Hematopoietic multipotent progenitor cell treated with erythropoietin and hydrocortisone succinate and interleukin-3 and kit ligand, for 8 days (in vitro differentiated cells): Measurements from ENCODE around the gene IMMP1L.

Source experiments
- DNase-seq: peaks from one replicate; pipeline ENCODE4 v3.0.0-alpha.2; 2015

Gene IMMP1L

DNA sequence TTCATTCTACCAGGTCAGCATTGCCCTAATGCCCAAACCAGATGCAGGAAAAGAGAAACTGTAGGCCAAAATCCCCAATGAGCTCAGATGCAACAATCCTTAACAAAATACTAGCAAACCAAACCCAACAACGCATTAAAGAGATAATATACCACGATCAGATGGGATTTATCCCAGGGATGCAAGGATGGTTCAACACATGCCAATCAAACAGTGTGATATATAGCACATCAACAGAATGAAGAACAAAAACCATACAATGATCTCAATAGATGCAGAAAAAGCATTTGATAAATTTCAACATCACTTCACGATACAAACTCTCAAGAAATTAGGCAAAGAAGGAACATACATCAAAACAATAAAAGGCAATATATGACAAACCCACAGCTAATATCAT lies 45.0 kb downstream of the IMMP1L start:
- DNase-seq: no peak

DNA sequence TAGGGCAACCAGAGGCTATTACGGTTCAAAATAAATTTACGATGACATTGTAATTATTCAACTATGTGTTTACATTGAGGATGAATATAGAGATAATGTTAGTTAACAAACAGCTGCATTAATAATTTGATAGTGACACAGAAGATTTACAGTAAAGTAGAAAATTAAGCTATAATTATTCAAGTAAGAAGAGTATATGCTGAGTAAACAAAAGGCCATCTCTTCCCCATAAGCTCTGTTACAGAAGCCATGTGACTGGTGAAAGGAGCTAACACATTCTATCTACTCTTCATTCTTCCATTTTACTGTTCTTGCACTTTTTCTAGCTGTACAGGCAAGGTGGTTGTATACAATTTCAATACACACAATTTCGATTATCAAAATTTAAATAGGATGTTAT lies 54.2 kb downstream of the IMMP1L start:
- no peak for DNase-seq

DNA sequence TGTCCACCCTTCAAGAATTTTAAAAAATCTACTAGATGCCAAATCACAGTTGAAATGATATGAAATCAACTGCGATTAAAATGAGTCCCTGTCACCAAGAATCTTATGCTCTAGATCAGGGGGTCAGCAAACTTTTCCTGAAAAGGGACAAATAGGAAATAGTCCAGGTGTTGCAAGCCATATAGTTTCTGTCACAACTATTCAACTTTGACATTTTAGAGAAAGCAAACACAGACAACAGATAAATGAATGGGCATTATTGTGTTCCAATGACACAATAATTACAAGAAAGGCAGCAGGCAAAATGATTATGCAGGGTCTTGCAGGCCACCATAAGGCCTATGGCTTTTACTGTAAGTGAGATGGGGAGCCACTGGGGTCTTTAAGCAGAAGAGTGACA lies 58.6 kb downstream of the IMMP1L start:
- DNase-seq: no peak

DNA sequence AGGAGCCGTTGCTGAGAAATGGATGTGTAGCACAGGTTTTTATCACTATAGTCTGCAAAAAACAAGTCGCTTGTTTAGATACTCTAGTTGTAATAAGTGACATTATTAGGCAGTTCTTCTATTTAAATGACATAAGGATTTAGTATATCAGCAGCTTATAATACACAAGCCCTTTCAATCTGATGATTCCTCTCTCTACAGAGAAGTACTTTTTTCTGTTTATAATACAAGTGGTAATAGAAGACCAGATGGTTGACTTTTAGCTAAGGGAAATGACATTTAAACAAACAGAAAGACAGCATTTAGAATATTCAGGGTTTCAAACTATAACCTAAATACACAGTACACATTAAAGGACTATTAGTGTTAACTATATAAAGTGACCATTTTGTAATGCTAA lies 60.4 kb downstream of the IMMP1L start:
- no peak for DNase-seq

DNA sequence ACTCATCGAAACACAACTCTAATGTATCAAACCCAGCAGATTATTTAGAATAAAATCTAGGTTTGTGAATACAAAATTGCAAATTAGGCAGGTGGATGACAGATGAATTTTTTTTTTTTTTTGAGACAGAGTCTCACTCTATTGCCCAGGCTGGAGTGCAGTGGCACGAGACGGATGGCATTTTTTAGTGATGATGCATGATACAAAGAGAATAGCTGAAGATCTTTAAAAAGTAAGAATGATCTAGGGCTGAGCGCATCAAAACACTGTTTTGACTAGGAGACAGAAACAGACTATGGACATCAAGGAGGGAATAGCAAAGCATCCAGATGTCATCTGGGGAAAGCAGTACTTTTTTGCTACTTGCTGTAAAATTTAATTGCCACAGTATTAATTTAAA lies 63.8 kb downstream of the IMMP1L start:
- no peak for DNase-seq

DNA sequence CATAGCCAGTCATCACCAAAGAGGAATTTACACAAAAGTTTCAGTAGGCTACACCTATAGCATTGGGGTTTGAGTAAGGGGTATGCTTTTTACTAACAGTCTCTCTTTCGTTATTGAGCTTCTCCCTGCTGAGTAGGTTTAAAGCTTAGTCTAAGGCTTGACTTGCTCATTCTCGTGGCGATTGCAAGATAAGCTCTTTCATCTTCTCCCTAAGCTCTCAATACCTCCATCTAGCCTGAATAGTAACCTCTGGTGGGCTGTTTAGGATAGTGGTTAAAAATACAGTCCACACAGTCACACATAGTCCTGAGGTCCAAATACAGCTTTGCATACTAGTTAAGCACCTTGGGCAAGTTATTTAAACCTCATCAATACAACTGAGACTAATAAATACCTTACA lies 65.6 kb downstream of the IMMP1L start:
- no peak for DNase-seq

DNA sequence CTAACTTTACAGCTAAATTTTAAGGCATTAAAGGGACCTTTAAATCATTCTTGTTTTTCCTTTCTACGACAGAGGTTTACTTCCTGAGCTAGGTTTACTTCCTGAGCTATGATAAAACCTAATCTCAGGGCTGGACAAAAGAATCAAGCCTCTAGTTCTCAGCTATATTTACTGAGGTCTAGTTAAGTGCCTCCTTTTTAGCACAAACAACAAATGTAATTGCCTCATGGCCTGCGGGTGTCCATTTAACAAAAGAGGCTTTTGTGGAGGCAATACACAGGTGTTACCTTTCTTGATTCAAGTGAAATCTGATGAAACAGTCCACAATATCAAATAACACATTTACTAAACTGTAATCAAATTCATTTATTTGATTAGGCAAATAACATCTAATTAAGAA lies 67.3 kb downstream of the IMMP1L start:
- DNase-seq: no peak

DNA sequence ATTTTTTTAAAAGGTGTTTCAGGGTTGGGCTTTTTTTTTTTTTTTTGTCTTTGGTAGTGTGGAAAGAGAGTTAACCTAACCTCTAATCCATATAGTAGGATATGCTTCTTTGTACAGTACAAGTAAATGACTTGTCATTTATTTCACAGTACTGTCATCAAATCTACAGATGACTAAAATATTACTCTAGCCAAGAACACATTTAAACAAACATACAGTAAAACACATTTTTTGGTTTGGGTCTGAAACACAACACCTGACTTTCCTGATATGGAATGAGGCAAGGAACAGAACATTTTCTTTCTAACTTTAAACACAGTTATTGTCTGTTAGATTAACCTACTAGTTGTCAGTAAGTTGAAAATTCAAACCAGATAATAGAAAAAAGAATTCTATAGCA lies 68.1 kb downstream of the IMMP1L start:
- DNase-seq: no peak

DNA sequence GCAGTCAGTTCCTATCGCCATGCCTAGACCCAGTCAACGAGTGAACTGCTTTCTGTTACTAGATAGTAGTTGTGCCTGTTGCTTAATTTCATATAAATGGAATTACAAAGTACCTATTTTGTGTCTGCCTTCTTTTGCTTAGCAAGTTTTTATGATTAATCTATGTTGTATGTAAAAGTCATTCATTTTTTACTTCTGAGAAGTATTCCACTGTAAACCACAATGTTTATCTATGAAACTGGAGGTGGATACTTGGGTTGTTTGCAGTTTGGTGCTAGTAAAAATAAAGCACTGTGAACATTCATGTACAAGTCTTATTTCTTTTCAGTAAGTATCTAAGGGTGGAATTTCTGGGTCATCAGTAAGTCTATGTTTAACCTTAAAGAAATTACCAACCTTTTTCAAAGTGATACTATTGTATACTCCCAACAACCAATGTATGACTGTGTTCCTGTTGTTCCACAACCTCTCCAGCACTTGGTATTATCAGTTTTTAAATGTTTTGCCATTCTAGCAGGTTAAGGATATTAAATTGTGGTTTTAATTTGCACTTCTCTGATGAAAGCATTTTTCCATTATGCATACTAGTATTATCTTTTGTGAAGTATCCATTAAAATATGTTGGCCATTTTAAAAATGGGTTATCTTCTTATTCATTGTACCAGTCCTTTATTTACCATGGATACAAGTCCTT lies 71.5 kb downstream of the IMMP1L start:
- no peak for DNase-seq

DNA sequence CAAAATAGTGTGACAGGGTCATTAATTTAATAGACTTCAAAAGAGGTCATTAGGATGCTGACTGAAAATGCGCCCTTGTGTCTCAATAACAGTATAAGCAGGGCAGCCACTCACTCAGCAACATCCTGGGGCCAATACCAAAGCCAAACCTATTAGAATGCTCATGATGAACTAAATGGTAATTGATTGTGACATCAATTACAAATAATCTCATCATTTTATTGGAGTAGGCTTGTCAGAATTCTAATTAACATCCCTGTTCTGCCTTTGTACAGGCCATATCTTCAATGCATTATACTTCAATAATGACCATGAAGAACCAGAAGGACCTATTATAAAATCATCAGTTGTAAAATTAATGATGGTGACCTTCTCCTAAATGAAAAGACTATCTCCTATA lies 75.6 kb downstream of the IMMP1L start:
- no peak for DNase-seq

DNA sequence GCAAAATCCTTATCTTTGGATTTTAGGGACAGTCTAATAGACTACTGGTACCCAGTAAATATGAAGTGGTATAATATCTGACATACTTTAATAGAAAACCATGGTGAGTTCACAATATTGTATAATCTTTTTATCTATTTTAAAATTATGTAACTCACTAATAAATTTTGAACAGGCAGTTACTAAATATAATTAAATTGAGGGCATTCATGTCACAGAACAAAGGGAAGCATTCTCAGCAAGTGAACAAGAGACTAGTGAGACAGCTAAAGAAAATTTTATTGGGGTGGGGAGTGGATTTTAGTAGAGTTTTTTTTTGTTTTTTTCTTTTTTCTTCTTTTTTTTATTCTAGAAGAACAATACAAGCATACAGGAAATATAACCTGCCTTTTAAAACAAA lies 84.8 kb downstream of the IMMP1L start:
- no peak for DNase-seq

DNA sequence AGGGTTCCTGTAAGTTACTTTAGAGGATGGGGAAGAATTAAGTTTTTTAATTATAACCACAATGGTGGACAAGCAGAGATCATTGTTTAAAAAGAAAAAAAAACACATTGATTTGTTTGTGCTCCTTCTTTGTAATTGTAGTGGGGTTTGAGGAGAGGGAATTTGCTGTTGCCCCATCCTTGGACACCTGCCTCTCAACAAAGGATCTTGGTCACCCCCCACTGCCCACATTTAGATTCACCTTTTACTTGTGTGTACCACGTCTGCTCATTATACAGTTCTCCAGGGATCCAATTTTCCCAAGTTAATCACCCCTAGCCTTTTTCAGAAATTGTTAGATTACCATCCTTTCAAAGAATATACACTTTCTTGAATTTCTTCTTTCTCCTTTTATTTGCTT lies 86.7 kb downstream of the IMMP1L start:
- no peak for DNase-seq

DNA sequence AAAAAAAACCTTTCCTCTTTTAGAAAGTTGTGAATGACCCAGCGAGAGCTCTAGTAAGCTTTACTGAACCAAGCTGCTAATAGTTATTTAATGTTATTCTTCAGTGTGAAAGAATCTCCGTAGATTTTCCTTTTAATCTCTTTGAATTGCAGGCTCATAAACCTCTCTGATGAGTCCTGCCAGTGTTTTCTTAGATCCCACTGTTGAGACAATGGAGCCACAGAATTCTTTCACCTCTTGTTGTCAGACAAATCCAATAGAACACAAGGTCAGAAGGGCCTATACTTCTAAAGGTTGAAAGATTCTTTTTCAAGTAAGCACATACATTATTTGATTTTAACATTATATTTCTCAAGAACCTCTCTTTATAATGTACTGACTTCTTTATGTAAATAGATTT lies 87.6 kb downstream of the IMMP1L start:
- no peak for DNase-seq

DNA sequence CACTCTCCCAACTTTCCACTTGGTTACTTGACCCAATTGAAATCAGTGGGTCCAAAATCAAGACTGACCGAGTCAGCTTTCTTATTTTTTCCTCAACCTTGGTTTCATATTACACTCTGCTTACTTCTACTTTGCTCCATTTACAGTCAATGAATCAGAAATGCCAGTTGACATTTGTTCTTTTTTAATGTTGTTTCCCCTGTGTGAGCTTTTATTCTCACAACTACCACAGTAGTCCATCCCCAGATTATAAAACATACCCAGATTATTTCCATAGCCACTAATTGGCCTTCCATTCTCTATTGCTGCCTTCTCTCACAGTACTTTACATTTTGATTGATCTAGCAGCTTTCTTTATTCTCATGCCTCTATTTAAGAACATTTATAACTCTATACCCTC lies 89.8 kb downstream of the IMMP1L start:
- no peak for DNase-seq

DNA sequence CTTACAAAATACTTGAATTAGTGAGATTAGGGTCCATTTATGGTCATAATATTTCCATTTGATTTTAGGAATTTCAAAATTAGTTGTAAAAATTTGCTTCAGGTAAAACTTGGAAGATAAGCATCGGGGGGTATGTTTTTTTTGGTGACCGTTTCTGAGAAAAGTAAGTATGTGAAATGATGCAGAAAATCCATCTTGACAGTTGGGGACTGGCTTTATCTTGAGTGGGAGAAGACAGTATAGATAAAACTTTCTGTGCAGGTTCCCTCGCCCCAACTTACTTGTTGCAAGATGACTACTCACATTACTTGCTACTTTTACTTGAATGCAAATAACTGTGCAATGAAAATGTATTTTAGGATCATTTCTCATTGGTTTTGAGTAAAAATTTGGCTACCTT lies 90.3 kb downstream of the IMMP1L start:
- peak; percentile 14 for DNase-seq

DNA sequence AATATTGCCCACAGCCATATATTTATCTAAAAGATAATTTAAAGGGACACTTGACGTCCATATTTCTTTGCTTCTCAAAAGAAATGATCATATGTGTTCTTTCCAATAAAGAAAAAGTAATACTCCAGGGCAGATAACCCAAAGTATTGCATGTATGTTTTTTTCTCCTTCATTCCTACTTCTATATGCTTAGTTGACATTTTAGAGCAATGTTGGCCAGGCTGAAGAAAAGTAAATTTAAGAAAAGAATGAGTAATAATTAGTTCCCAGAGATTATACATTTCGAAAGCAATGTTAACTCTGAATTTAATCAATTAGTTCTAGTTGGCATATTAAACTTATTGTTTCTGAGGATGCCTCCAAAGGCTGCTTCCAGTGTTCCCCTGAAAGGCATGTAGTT lies 91.6 kb downstream of the IMMP1L start:
- DNase-seq: no peak

DNA sequence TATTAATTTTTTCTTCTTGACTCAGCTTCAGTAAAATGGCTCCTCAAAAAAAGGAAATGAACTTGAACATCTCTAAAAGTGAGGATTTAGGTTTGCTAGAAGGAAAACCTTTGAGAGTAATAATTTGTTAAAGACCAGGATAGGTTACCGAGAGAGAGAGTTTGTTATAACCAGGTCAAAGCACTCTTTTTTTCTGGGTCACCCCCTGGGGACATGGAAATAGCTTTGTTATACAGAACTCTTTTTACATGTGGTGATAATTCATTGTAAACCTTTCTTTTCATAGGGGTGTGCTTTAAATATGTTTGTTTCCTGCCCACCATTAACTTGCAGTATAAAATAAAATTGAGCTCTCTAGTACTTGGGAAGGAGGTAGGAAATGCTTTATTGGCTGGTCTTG lies 92.1 kb downstream of the IMMP1L start:
- DNase-seq: no peak

DNA sequence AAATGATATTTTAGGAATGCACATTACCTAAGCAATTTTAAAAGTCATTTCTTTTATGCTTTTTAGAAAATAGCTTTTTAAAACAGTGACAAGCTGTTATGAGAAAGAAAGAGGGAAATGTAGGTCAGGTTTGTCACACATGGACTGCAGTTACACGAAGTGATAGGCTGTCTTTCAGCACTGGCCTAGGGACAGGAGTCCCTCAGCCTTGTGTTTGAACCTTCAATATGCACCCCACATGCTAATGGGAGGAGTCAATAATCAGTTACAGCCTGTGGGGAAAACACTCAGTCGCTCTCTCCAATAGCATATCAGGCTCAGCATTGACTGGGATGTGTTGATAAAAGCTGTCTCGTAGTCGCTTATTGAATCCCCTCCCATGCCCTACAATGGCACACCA lies 94.0 kb downstream of the IMMP1L start:
- peak; percentile 6 for DNase-seq

DNA sequence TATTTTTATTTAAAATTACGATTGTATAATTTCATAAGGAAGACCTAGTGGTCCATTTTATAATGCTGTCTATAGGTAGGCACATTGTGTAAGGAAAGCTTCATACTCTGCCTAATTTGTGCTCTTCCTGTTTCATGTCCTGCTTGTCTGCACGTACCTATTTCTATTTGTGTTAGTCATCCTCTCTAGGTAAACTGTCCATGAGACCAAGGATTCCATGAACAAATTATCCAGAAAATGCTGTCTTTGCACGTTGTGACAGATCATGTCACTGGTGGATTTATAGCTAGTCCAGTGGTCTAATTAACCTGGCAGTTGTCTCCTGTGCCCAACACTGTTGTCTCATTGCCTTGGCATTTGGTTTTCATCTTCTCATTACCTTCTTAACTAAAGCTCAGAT lies 95.1 kb downstream of the IMMP1L start:
- no peak for DNase-seq

DNA sequence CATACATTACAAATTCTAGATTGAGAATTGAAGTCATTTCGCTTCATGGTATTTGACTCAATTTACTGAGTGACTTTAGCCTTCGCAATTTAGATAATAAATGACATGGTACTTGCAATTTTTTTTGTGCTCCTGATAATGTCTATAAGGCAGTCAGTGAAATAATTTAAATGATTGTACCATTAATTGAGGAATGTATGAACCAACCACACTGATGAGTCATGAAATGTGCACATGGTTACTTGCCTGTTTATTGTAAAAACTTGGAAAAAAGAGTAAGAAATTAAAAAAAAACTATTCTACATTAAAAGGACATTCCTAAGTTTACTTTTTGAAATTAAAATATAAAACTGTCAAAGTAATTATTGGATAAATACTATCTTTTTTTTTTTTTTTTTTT lies 96.5 kb downstream of the IMMP1L start:
- DNase-seq: no peak

DNA sequence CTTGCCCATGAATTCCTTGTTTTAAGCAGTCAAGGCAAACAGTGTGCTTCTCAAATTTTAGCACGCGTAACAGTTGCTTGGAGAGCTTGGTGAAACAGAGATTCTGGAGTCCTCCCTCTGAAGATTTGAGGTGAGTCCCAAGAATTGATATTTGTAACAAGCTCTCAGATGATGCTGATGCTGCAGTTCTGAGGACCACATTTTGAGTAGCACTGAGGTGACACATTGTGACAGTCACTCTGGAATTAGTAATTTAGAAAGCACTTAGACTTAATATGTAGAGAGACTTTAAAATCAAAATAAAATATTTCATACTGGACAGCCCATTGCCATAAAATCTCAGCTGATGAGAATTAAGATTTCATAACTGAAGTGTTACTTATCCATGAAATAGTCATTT lies 101.2 kb downstream of the IMMP1L start:
- no peak for DNase-seq

DNA sequence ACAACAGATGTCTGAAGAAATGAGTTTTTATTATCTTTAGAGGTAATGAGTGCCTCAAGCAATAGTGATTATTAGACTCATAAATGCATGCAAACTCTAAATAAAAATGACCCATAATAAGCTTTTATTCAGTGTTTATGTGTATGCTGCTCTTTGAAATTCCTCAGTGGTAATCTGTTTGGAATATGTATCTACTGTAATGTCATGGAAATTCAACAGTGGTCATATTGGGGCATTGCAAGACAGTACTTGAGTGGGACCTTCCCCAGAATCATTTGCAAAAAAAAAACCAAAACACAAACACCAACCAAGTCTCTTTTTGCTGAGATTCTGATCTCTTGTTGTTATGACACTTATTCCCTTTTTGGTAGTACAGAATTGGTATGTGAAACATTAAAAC lies 104.8 kb downstream of the IMMP1L start:
- no peak for DNase-seq

DNA sequence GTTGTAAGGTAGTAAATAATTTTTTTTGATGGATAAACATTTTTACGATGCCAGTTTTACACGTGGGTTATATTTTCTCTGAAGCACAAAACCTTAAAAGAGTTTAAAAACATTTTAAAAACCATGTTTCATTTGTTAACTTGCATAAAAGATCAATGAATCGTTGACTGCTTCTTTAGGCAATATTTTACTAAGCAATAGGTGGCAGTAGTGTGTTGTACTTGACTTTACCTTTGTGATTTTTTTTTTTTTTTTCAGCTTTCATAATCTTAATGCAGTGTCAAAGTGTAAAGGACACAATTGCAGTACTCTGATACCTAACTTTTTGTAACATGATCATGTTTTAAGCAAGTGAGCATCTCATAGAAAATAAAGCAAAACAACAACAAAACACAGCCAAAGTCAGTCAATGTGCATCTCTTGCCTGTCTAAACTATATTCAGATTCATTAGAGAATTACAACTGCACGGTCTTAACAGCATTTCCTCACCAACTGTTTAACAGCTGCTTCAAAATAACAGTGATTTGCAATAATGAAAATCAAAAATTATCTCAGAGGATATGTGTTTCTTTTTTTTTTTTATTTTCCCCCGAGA lies 112.1 kb downstream of the IMMP1L start:
- DNase-seq: peak; percentile 40

DNA sequence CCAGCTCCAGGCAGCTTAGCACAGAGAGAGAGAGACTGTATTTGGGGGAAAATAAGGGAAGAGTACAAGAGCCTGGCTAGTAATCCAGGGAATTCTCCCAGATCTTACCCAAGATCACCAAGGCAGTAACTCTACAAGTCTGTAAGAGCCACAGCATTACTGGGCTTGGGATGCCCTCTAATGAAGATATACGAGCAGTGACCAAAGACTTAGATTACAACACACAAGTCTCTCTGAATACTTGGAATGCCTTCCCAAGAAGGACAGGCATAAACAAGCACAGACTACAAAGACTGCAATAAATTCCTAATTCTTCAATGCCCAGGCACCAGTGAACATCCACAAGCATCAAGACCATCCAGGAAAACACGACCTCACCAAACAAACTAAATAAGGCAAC lies 122.0 kb downstream of the IMMP1L start:
- DNase-seq: no peak

DNA sequence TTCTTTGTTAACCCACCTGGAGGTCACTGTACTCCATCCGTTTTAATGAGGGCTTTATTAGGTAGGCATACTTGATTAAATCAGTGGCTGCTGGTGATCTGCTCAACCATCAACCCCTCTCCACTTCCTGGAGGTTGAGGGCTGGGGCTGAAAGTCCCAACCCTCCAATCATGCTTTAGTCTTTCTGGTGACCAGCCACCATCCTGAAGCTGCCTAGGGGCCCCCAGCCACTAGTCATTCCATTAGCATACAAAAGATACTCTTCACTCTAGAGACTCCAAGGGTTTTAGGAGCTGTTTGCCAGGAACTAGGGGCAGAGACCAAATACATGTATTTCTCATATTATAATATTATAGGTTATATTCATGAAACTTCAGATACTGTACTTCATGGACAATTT lies 126.3 kb downstream of the IMMP1L start:
- no peak for DNase-seq
